AG04449 (cell line): Measurements from ENCODE around the gene VAT1.
"Not testable (repeated sequence)": the region's sequence is repeated elsewhere in the genome, so short reads cannot be mapped to it uniquely, and the experiment has no call there.

Source experiments
- CTCF ChIA-PET: fragments of 350-600 bp; formaldehyde crosslinking; extraction: SDS; loops from one replicate; lab custom pipeline; 2021; ENCODE audit warnings: antibody characterized with exemption; lab: Yijun Ruan, JAX
- POLR2A ChIA-PET: fragments of 400-600, 350-600 bp; formaldehyde crosslinking; extraction: SDS; loops from one replicate; lab custom pipeline; 2020; ENCODE audit warnings: antibody characterized with exemption, inconsistent platforms; lab: Yijun Ruan, JAX
- DNase-seq: peaks from one replicate; pipeline ENCODE4 v3.0.0-alpha.2; 2010; ENCODE audit warnings: low read depth, low spot score
- H3K4me3 ChIP-seq: 2 replicates; pipeline ENCODE4 v1.5.1; 2011; ENCODE audit warnings: low read depth, mild to moderate bottlenecking, control low read depth, low read length
- CTCF ChIP-seq: IDR thresholded peaks from one replicate; pipeline ENCODE4 v1.5.1; 2011; ENCODE audit warnings: mild to moderate bottlenecking, moderate library complexity, low read length, control low read depth, inconsistent platforms; ENCODE audit not compliant: insufficient read depth; ENCODE audit errors: missing control alignments

The VAT1 gene

GRCh38 chr17:42997390-42997983 is 24.7 kb downstream of the VAT1 start:
- H3K4me3 ChIP-seq: peak overlapping the region; percentile 32
- no peak for TF ChIP-seq CTCF
- ChIA-PET CTCF (interaction anchor here (0.7 to 3.0 kb wide), 27 partner anchors 9 to 419 kb away, joined by 3 to 35 read pairs (median 4); partner anchors contain the start of genes AOC2, BECN1, IFI35 and PTGES3L), POLR2A (interaction anchor here (0.7 to 1.8 kb wide), 15 partner anchors 10 to 318 kb away, joined by 3 to 22 read pairs (median 5); partner anchors contain the start of genes AARSD1, BRCA1, IFI35 and PTGES3L)
- no peak for DNase-seq

GRCh38 chr17:42993913-42994312 is 28.3 kb downstream of the VAT1 start:
- DNase-seq, H3K4me3 ChIP-seq, POLR2A ChIA-PET: not testable (repeated sequence)
- CTCF ChIA-PET: interaction anchor here (1.4 kb wide), 1 partner anchor 150 kb away, joined by 4 read pairs; no protein-coding TSS in a partner anchor

GRCh38 chr17:42992872-42993271 is 29.3 kb downstream of the VAT1 start:
- ChIA-PET CTCF (no interaction called here), POLR2A (interaction anchor here (0.6 kb wide), 1 partner anchor 17 kb away, joined by 3 read pairs; no protein-coding TSS in a partner anchor)
- no peak for TF ChIP-seq CTCF
- no peak overlapping the region for H3K4me3 ChIP-seq
- no peak for DNase-seq

- no peak for TF ChIP-seq CTCF
- DNase-seq: no peak
- H3K4me3 ChIP-seq: no peak overlapping the region
- CTCF ChIA-PET: interaction anchor here (0.7 kb wide), 1 partner anchor 148 kb away, joined by 3 read pairs; no protein-coding TSS in a partner anchor
- POLR2A ChIA-PET: no interaction called here
Observed at GRCh38 chr17:42991471-42991870, 30.7 kb downstream of the VAT1 start.

- POLR2A ChIA-PET: no interaction called here
- CTCF ChIA-PET: interaction anchor here (4.5 kb wide), 1 partner anchor 8 kb away, joined by 35 read pairs; the partner anchor contains the start of gene RPL27
- no peak for TF ChIP-seq CTCF
- no peak for DNase-seq
- no peak overlapping the region for H3K4me3 ChIP-seq
Observed at GRCh38 chr17:42989726-42990652, 32.2 kb downstream of the VAT1 start.

GRCh38 chr17:42989141-42989540 is 33.0 kb downstream of the VAT1 start:
- CTCF ChIA-PET: interaction anchor here (4.5 kb wide), 1 partner anchor 9 kb away, joined by 35 read pairs; the partner anchor contains the start of gene RPL27
- TF ChIP-seq CTCF: no peak
- DNase-seq: no peak
- POLR2A ChIA-PET: no interaction called here
- no peak overlapping the region for H3K4me3 ChIP-seq
